Peyer's patch (tissue), 4 donors: ENCODE results near the gene LMX1B.

Experiments
- CTCF ChIP-seq, 6 experiments: fragments of 450-650 bp in 4 of 6; fragments of 200-600 bp in 2 of 6; sonication (generic) in 1 of 6; IDR thresholded peaks; one replicate each; pipeline ENCODE4 v1.5.1; 2017 to 2019; ENCODE audit warnings: antibody characterized with exemption in 6 of 6, mild to moderate bottlenecking in 3 of 6, moderate library complexity in 1 of 6
- POLR2A ChIP-seq, 2 donors: fragments of 450-650 bp; IDR thresholded peaks; one replicate each; pipeline ENCODE4 v1.5.1; 2017; ENCODE audit warnings: antibody characterized with exemption in 2 of 2, mild to moderate bottlenecking in 2 of 2, moderate library complexity in 2 of 2

- TF ChIP-seq CTCF (IDR thresholded peaks at IDR 0.05) (no peak), POLR2A (IDR thresholded peaks at IDR 0.05) (no peak)
These were observed 129.3 kb downstream of the LMX1B start for GRCh38 chr9:126743041-126743440.
